PC-3 (cell line): ENCODE measurements around the gene DRC1.

Experiments used
- CTCF ChIP-seq: fragments of 300-600 bp; sonication (generic); conservative IDR thresholded peaks from 2 replicates; pipeline ENCODE4 v1.5.1; 2017; ENCODE audit warnings: antibody characterized with exemption, low read depth, mild to moderate bottlenecking, low read length
- EZH2 ChIP-seq: fragments of 300-600 bp; sonication (generic); IDR thresholded peaks from one replicate; pipeline ENCODE4 v1.6.1; 2017; ENCODE audit warnings: antibody characterized with exemption, mild to moderate bottlenecking, low read length; ENCODE audit not compliant: unreplicated experiment
- EZH2phosphoT487 ChIP-seq: fragments of 300-600 bp; sonication (generic); IDR thresholded peaks from 2 replicates; pipeline ENCODE4 v1.6.1; 2018; ENCODE audit warnings: mild to moderate bottlenecking, antibody characterized with exemption, low read length, borderline replicate concordance

GRCh38 chr2:26462511-26463243 lies 61.0 kb downstream of the DRC1 start:
- TF ChIP-seq CTCF: peak; percentile 69
- no peak for TF ChIP-seq EZH2
- no peak for TF ChIP-seq EZH2phosphoT487
